Endothelial cell of umbilical vein (primary cell): ENCODE data around the gene DPP6.

Experiments
- EZH2 ChIP-seq: IDR thresholded peaks from 2 replicates; pipeline ENCODE4 v1.6.1; 2012; ENCODE audit warnings: borderline replicate concordance, low read depth, mild to moderate bottlenecking, moderate library complexity, low read length, inconsistent platforms; ENCODE audit not compliant: severe bottlenecking
- POLR2A ChIP-seq: IDR thresholded peaks from 2 replicates; pipeline ENCODE4 v1.6.1; 2012; ENCODE audit warnings: low read depth, mild to moderate bottlenecking, control low read depth, low read length

- TF ChIP-seq EZH2, result no peak
- no peak for TF ChIP-seq POLR2A
These were observed 638.2 kb downstream of the DPP6 start for GRCh38 chr7:154690411-154690810.
